ENCODE data around the gene CRIP2.

CRIP2 gene

DNA sequence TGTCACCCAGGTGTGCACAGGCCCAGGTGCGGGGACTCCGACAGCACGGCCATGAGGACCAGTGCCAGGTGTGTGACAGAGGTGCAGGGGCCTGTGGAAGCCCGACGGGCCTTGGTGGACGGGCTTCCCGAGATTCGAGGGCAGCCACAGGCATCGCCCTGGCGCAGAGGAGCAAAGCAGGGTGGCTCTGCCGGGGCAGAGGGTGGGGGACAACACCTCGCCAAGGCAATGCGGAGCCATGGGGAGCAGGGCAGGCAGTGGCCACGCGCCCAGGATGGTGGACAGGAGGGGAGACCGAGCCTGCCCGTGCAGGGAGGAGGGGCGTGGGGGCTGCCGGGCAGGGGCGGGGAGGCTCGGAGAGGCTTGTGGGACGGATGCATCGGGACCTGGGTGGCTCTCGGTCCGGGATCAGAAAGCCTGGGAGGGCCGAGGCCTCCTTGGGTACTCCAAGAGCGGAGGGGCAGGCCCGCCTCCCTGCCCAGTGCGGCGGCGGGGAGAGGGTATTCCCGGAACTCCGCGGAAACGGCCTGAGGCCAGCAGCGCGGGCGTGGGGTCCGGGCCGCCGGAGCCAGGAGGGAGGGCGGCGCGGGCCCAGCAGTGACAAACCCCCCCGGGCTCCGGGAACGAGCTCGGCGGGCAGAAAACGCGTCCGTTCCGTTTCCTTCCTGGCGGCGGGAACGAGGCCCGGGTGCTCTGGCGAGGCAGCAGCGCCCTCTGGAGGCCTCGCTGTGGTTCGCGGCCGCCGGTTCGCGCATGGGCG, 53.4 kb downstream of the CRIP2 start:
- DNase-seq (ENCODE audit: low spot score), result peak; percentile 60

DNA sequence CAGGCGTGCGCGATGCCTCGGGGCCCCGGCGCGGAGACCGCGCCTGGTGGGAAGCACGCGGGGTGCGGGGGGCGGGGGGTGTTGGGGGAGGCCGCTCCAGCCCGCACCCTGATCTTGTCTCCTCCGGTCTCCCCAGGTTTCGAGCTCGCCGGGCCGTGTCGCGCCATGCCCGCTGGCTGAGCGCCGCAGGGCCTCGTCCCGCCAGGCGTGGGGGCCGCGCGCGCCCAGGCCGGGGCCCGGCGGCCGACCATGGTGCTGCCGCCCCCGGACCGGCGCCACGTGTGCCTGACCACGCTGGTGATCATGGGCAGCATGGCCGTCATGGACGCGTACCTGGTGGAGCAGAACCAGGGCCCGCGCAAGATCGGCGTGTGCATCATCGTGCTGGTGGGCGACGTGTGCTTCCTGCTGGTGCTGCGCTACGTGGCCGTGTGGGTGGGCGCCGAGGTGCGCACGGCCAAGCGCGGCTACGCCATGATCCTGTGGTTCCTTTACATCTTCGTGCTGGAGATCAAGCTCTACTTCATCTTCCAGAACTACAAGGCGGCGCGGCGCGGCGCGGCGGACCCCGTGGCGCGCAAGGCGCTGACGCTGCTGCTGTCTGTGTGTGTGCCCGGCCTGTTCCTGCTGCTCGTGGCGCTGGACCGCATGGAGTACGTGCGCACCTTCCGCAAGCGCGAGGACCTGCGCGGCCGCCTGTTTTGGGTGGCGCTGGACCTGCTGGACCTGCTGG, 54.1 kb downstream of the CRIP2 start:
- no peak for DNase-seq (ENCODE audit: low spot score)

DNA sequence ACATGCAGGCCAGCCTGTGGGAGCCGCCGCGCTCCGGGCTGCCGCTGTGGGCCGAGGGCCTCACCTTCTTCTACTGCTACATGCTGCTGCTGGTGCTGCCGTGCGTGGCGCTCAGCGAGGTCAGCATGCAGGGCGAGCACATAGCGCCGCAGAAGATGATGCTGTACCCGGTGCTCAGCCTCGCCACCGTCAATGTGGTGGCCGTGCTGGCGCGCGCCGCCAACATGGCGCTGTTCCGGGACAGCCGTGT, 54.6 kb downstream of the CRIP2 start:
- DNase-seq (ENCODE audit: low spot score), result no peak
